Stimulated activated CD8-positive, alpha-beta memory T cell treated with anti-CD3 and anti-CD28 coated beads, Interleukin-15, amount 100 ng/mL, for 48 hours (primary cell): ENCODE measurements around the gene CORO7.
A peak's percentile ranks its signal among the peaks of the same experiment; 100 is the strongest.
"Not testable (repeated sequence)": the region's sequence is repeated elsewhere in the genome, so short reads cannot be mapped to it uniquely, and the experiment has no call there.

Source experiments
- DNase-seq, 2 donors: peaks; one replicate each; pipeline ENCODE4 v3.0.0-alpha.2; 2020; ENCODE audit warnings: low read depth in 2 of 2

Gene CORO7

DNA sequence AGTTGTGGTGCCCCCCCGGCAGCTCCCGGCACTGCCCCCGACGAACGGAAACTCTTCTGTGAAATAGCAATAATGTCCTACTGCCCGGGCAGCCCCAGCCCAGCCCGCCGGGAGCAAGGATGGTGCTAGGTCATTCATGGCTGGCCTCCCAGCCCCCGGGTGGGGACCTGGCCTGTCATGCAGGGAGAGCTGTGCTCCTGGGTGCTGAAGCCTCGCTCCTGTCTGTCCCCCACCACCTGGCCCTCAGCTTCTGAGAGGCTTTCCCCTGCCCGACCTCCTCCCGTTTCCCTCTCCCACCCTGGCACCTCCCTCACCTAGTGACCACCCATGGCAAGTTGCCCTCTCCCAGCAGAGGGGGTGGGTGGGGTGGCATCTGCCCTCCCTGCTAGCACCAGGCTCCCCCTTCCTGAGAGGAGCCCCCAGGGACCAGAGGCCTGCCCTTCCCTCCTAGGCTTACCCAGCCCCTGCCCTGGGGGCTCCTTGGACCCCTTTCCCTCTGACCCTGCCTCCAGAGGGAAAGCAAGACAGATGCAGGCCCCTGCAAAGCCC, 78.8 kb downstream of the CORO7 start:
- DNase-seq: no peak

DNA sequence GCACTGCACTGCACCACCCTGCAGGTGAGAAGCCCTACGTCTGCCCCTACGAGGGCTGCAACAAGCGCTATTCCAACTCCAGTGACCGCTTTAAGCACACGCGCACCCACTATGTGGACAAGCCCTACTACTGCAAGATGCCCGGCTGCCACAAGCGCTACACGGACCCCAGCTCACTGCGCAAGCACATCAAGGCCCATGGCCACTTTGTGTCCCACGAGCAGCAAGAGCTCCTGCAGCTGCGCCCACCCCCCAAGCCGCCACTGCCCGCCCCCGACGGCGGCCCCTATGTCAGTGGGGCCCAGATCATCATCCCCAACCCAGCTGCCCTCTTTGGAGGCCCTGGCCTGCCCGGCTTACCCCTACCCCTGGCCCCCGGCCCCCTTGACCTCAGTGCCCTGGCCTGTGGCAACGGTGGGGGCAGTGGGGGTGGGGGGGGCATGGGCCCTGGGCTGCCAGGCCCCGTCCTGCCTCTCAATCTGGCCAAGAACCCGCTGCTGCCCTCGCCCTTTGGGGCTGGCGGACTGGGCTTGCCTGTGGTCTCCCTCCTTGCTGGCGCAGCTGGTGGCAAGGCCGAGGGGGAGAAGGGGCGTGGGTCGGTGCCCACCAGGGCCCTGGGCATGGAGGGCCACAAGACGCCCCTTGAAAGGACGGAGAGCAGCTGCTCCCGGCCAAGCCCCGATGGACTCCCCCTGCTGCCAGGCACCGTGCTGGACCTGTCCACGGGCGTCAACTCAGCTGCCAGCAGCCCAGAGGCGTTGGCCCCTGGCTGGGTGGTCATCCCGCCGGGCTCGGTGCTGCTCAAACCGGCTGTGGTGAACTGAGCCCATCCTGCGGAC, 79.5 kb downstream of the CORO7 start:
- no peak for DNase-seq

DNA sequence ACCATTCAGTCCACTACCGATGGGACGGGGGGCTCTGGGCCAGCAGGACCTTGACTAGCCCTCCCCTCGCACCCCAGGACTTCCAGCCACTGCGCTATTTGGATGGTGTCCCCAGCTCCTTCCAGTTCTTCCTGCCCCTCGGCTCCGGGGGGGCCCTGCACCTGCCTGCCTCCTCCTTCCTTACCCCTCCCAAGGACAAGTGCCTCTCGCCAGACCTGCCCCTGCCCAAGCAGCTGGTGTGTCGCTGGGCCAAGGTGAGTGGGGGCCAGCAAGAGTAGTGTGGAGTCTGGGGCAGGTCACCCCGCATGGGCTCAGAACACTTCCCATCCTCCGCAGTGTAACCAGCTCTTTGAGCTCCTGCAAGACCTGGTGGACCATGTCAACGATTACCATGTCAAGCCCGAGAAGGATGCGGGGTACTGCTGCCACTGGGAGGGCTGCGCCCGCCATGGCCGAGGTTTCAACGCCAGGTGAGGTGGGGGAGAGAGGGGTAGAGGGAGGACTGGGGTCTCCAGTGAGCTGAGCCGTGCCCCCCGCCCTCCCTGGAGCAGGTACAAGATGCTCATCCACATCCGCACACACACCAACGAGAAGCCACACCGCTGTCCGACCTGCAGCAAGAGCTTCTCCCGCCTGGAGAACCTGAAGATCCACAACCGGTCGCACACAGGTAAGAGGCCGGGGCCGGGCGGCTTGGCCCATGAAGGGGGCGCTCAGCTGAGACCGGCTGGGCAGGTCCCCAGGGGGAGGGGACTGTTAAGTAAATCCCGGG, 81.5 kb downstream of the CORO7 start:
- DNase-seq: no peak

DNA sequence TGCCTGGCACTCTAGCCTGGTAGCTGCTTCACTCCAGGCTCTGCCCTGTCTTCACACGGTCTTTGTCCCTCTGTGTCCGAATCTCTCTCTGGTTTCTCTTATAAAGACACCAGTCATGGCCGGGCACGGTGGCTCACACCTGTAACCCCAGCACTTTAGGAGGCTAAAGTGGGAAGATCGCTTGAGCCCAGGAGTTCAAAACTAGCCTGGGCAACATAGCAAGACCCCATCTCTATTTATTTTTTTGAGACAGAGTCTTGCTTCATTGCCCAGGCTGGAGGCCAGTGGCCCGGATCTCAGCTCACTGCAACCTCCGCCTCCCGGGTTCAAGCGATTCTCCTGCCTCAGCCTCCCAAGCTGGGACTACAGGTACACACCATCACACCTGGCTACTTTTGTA, 82.7 kb downstream of the CORO7 start:
- DNase-seq: not testable (repeated sequence)

DNA sequence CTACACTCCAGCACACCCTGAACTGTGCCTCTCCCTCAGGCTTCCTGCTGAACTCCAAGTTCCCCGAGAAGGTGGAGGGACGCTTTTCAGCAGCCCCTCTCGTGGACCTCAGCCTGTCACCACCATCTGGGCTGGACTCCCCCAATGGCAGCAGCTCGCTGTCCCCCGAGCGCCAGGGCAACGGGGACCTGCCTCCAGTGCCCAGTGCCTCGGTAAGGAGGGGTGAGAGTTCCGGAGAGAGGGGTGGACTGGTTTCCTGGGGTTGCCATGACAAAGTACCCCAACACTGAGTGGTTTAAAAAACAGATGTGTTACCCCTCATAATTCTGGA, 83.1 kb downstream of the CORO7 start:
- no peak for DNase-seq

DNA sequence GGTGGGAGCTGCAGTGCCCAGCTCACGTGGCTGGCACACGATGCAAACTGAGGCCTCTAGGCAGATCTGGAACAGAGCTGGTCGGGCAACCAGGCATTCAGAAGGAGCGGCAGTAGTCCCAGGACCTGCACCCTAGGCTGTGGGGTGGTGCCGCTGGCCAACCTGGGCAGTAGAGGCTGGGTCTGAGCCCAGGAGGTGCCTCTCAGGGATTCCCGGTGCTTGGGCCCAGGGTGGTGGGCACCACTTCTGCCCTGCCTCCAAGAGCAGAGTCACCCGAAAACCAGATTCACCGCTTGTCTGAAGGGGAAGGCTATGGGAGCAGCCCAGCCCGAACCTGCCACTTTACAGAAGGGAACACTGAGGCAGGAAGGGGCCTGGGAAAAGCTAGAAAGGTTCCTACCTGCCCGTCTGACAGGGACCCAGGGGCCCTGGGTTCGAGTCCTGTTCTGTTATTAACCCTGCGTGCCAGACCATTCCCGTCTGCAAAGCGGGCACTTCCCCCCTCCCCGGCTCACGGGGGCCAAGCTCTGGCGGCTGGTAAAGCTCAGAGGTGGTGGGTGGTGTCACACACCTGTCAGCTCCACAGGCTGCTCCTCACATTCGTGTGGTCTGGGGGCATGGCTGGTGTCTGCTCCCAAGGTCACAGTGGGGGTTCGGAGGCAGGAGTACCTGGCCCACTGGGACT, 83.6 kb downstream of the CORO7 start:
- DNase-seq: no peak

DNA sequence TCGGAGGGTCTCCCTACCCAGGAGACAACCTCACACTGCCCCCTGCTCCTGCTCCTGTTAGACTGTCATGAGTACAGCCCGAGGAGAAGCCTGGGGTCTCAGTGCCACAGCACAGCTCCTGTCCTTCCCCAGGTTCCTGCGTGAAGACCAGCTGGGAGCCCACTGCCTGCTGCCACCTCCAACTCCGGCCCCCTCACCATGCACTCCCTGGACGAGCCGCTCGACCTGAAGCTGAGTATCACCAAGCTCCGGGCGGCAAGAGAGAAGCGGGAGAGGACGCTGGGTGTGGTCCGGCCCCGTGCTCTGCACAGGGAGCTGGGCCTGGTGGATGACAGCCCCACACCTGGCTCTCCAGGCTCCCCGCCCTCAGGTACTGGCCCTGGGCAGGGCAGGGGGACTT, 84.3 kb downstream of the CORO7 start:
- no peak for DNase-seq

DNA sequence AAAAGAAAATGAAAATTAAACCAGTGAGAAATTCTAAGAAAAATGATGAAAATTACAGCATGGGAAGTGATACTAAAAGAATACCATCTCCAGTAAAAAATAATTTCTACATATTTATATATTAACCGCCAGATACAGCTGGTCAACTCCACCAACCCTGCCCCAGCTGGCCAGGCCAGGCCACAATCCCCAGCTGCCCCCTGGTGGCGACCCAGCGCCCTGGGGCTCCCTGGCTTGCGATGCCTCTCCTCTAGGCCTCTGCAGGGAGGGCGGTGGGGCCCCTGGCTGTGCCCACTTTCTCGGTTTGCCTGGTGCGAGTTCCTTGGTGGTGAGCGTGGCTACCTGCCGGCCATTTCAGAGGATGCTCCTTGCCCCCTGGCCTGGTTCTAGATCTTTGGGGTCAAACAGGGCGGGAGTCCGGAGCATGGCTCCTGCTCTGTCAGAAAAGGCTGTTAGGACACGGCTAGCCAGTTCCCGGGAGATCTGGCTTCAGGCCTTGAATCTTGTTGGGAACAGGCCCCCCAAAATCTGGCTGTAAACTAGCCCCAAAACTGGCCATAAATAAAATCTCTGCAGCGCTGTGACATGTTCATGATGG, 86.0 kb downstream of the CORO7 start:
- peak in 1 of 2 donors; percentile 47 for DNase-seq

DNA sequence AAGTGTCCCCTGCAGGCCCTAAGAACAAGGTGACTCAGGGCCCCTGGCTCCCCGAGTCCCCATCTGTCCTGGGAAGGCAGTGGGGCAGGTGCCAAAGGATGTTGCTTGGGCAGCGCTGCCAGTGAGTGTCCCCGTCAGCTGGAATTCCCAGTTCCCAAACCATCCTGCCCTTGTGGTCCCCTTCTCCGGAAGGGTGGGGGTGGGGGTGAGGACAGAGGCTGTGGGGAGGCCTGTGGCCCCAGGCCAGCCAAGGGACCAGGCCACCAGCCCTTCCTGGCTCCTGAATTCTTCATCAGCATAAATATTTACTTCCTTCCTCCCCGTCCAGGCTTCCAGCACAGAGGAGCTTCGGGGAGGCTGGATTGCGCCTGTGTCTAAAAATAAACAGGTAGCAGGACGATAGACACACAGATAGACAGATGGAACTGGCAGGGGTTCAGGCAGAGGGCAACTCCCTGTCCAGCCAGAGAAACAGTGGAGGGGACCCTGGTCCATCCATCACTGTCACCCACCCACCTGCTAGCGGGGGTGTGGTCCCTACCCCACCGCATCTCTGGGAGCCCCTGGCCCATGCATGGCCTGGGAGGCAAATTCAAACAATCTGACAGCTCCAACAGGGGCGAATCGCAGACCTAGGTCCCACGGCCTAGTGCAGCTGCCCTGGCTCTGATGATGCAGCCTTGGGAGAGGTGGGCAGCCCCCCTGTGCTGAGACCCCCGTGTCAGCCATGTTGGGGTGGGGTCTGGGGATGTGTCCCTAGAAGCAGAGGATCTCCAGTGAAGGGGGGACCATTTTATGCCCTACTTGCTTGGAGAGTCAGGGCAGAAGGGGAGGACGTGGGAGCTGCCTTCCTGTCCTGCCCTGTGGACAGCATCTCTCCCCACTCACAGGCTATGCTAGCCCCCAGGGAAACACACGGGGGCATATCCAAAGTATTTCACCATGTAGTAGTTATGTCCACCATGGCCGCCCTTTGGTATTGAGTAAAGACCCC, 87.3 kb downstream of the CORO7 start:
- no peak for DNase-seq

DNA sequence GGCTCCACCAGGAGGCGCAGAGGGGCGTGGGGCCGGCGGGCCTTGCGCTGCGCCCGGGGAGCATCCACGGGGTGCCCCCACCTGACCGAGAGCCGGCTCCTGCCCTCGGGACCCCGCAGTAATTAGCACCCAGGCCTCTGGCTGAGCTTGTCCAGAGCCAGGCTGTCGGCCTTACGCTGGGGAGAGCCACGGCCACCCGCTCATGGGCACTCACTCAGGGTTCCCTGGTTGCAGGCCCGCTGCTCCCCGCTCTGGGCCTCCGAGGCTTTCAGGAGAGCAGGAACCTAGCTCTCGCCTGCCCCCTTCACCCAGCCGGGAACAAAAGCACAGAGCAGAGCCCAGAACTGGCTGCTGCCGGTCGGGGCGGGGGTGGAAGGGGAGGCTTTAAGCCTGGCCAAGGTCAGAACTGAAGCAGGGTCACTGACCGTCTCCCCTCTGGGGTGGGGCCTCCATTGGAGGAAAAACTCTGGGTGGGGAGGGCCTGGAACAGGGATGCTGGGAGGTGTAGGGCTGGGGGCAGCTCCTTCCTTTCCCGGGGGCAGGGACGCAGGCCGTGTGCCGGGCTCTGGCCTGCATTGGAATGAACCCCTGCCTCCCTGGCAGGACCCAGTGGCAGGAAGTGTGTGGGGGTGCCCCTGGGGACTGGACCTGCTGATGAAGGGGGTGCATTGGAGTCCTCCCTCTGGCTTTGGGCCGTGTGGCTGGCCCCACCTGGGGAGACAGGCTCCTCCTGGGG, 88.2 kb downstream of the CORO7 start:
- DNase-seq: no peak

DNA sequence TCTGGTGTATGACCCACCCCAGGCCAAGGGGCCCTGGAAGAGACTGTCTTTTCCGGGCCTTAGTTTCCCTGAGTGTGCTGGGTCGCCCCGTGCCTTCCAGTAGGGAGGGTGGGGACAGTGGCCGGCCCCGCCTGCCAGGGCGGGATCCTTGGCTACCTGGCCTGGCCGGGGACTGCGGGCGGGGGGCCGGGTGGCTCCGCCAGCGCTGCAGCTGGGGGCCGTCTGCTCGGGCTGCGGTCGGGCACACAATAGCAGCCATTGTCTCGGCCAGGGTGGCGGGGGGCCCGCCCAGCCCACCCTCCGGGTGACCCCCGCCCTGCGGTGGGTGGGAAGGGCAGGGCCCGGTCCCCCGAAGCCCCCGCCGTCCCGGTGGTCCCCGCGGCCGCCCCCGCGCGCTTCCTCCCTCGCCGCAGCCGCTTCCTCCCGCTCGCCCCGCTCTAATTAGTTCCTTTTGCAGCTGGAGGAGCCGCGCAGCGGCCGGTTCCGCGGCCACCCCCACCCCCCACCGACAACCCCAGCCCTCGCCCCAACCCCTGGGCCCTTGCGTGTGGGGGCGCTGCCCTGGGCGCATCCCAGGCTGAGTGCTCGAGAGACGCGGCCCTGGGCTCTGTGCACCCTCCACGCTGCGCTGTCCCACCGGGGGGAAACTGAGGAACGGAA, 88.9 kb downstream of the CORO7 start:
- no peak for DNase-seq

DNA sequence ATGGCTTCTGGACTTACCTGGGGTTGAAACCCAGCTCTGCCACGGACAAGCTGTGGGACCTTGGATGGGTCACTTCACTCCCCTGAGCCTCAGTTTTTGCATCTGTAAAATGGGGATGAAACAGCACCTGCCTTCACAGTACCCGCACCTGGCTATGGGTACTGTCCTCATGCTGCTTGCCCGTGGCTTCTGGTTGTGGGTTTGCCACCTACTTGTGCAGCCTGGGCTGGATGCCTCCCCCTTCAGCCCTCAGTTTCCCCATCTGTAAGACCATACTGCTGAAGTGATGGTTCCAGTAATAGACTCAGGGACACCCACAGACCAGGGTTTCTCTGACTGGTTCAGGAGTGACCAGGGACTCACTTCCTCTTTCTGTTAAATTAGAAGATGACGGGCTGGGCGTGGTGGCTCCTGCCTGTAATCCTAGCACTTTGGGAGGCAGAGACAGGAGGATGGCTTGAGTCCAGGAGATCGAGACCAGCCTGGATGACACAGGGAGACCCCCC, 91.1 kb downstream of the CORO7 start:
- DNase-seq: no peak

DNA sequence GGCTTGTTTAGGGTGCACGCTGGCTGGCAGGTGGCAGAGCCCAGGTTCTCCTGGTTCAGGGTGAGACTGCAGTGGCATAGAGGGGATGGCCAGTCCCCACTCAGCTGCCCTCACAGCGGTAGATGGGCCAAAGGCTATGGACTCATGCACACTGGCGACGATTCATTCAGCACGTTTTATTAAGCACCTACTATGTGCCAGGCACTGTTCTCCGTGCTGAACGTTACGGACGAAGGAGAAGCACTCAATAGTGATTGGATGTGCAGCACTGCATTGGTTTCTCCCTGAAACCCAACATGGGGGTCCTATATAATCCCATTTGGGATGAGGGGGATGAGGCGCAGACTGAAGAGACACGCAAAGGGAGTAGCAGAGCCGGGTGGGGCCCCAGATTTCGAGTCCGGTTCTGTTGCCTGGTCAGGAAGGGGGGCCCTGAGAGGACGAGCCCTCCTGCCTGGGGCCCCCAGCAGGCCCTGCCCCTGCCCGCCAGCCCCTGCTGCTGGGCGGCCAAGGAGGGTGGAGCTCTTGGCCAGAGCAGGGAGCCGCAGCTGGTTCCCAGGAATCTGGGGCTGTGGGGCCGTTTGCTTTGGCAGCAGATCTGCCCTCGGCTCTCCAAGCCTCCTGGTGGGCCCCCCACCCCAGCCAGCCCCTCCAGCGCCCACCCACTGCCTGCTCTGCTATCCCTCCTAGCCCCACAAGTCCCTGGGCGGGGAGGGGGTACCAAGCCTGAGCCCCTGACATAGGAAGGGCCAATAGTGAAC, 91.7 kb downstream of the CORO7 start:
- no peak for DNase-seq

DNA sequence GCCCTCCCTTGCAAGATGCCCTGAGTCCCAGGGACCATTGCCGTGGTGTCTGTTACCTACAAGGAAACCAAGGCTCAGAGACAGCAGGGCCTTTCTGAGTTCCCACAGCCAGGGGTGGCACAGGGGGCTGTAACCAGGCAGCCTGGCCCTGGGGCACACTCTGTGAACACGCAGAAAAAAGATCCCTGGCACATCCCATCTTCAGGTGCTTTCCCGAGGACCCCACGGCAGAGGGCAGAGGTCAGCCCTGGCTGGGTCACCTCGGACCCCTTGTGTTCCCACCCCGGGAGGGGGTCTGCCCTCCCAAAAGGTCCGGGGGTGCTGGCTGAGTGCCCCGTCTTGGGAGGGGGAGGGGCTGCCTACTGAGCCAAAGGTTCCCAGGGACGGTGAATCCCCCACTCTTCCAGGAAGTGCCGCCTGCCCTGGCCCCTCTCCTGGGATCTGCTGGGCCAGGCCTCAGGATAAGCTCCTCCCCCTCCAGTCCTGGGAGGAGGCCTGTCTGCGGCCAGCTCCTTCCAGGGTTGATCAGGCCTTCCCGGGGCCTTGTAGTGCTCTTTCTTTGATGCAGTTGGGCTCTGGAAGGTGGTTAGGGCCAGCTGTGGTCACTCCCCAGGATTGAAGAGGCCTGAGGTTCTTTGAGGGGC, 92.4 kb downstream of the CORO7 start:
- no peak for DNase-seq

DNA sequence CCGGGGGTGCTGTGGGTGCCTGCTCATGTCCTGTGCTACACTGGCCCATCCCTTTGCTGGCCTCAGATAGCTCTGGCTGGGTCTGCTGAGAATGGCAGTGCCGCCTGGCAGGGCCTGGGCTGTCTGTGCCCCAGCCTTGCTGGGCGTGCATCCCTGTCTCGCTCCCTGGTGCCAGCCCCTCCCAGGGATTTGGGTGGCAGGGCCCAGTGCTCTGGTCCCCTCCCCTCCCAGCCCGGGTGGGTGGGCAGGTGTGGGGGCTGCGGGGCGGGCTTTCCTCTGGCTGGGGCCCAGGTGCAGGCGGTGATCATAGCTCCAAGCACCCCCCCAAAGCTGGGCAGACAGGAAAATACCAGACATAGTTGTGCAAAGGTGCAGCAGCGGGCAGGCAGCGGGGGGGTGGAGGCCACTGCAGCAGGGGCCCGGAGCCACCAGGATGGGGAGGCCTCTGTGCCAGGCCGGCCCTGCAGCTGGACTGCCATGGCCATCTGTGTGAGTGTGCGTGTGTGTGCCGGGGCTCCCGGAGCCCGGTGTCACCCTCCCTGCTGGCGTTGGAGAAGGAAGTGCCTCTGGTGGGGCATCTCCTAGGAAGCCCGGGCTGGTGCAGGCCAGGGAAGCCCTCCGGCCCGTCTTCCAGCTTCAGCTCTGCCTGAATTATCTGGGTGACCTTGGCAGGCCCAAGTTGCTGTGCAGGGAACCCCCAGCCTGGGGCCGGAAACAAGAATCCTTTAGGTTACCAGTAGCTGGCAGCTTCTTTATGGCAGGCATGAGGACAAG, 93.1 kb downstream of the CORO7 start:
- DNase-seq: no peak

DNA sequence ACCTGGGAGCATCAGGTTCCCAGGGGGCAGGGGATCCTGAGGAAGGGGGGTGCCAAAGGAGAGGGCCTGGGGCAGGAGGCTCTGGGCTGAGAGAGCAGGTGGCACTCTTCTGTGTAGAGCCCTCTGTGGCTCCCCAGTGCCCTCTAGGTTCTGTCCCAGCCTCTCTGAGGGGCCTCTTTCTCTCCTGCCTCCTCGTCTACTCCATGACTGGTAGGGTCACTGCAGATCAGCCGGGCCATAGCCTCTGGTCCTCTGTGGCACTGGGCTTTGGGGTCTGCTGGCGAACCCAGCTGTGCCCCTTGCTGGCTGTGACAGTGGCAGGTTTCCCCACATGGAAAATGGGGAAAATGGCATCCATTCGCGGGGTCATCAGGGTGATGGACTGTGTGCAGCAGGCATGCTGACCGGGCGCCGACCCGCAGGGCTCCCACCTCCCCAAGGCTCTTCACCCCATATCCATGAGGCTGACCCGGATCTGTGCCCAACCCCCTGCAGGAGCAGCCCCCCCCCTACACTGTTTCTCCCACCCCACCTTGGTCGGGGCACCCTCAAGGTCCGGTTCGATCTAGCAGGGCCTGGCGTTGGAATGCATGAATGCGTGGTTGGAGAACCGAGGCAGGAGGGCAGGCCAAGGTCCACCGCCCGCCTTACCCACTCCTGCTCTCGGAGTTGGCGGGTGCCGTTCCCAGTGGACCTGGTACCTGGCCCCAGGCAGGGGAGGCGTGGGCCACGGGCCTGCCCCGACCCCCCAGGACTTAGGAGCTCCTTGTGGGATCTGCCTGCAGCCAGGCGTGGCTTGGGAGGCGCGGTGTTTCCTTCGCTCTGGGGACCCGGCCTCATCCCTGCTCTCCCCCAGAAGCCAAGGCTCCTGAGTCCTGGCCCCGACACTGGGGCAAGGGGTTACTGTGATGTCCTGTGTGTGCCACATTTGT, 94.0 kb downstream of the CORO7 start:
- DNase-seq: no peak
